ENCODE results near the gene TXLNB. TPM values are rescaled to one million over a fixed set of nuclear protein-coding genes. Genes with fewer than 3 reads are reported as not detected.

The TXLNB gene
- total and polyA plus RNA-seq, 2 of the 13 experiments (the other 11 are each of a cell fraction or from before 2014, with no cell fraction given): not detected

- TF ChIP-seq ZNF30 (CRISPR knock-in tag; IDR thresholded peaks at IDR 0.05): no peak
- no peak for TF ChIP-seq SMC3 (IDR thresholded peaks at IDR 0.05; ENCODE audit: low read length)
- TF ChIP-seq ZNF570 (CRISPR knock-in tag; IDR thresholded peaks at IDR 0.05; ENCODE audit: borderline replicate concordance): no peak
Measured at GRCh38 chr6:139327038-139327437, 35.2 kb upstream of the TXLNB start (continued).

- ChIA-PET POLR2A (no interaction called here), CTCF (ENCODE audit: low intra/inter-chr PET ratio, low total read pairs) (no interaction called here)
- FAIRE-seq (no peak), DNase-seq (ENCODE audit: low spot score) (no peak), ATAC-seq (no peak)
- Histone ChIP-seq H3K4me3 (replicated peaks in 1 of 3; ENCODE audit: insufficient read depth in 1 of 3, low read depth in 2 of 3, low read length in 3 of 3) (no peak overlapping the region), H3K27me3 (ENCODE audit: control insufficient read depth in 1 of 2, insufficient read depth in 2 of 2, low read length in 2 of 2) (no peaks in the 10 kb centered on the region), H3K4me2 (ENCODE audit: low read depth, low read length) (no peak overlapping the region), H3K36me3 (replicated peaks in 1 of 2; ENCODE audit: control insufficient read depth in 1 of 2, insufficient read depth in 2 of 2, low read length in 2 of 2) (no peaks in the 10 kb centered on the region), H3K27ac (ENCODE audit: extremely low read length, insufficient read depth, low read length) (no peak overlapping the region), H4K20me1 (ENCODE audit: insufficient read depth, low read length) (no peaks in the 10 kb centered on the region), H3K9ac (ENCODE audit: insufficient read depth, low read depth, low read length) (no peak overlapping the region), H3K4me1 (ENCODE audit: insufficient read depth, low read length) (0 out of 2 replicates have a peak, but pooled peaks cover 4% of the 10 kb centered on the region), H3K79me2 (ENCODE audit: insufficient read depth, low read length) (no peaks in the 10 kb centered on the region), H2AFZ (ENCODE audit: low read length) (no peak overlapping the region), H3K9me3 (ENCODE audit: low read length) (no peaks in the 10 kb centered on the region)
- WGBS (ENCODE audit: low lambda C conversion rate): 0% methylated on average over 1 of the region's 1 CpG
- TF ChIP-seq NAIF1 (CRISPR knock-in tag; IDR thresholded peaks at IDR 0.05; ENCODE audit: borderline replicate concordance) (no peak), PAF1 (CRISPR knock-in tag; IDR thresholded peaks at IDR 0.05) (no peak), CHCHD3 (CRISPR knock-in tag; IDR thresholded peaks at IDR 0.05) (no peak), PREB (CRISPR knock-in tag; IDR thresholded peaks at IDR 0.05) (no peak), CHD4 (IDR thresholded peaks at IDR 0.05; ENCODE audit: borderline replicate concordance, low read length) (no peak), FOXM1 (CRISPR knock-in tag; IDR thresholded peaks at IDR 0.05) (no peak), SIX4 (CRISPR knock-in tag; IDR thresholded peaks at IDR 0.05) (no peak), PHF5A (CRISPR knock-in tag; IDR thresholded peaks at IDR 0.05; ENCODE audit: low read depth, unreplicated experiment) (no peak), ZEB1 (IDR thresholded peaks at IDR 0.05; ENCODE audit: insufficient replicate concordance, low read depth) (no peak), ATF7-NPFF (CRISPR knock-in tag; IDR thresholded peaks at IDR 0.05; ENCODE audit: low read depth) (no peak), ZNF616 (CRISPR knock-in tag; IDR thresholded peaks at IDR 0.05; ENCODE audit: low read depth) (no peak), TSC22D2 (CRISPR knock-in tag; IDR thresholded peaks at IDR 0.05; ENCODE audit: borderline replicate concordance) (no peak), E2F2 (CRISPR knock-in tag; IDR thresholded peaks at IDR 0.05; ENCODE audit: borderline replicate concordance) (no peak), FLYWCH1 (CRISPR knock-in tag; IDR thresholded peaks at IDR 0.05) (no peak)
- BruUV-seq (replicated peaks): no TSS peak
- intact Hi-C loops (cut with micrococcal nuclease; ENCODE audit: unreplicated experiment) (no loop called here), in situ Hi-C loops (cut with HindIII; ENCODE audit: extremely low pct_ligation_motif_present, low pct_unique_long_range_greater_than_20kb) (no loop called here)
Measured at GRCh38 chr6:139325686-139326085, 33.9 kb upstream of the TXLNB start.

Measured in HepG2 (cell line).